NCI-H128 (cell line): ENCODE data around the gene SPIRE2.
"Not testable (repeated sequence)": the region's sequence is repeated elsewhere in the genome, so short reads cannot be mapped to it uniquely, and the experiment has no call there.

Experiments
- DNase-seq: peaks from one replicate; lab custom pipeline; 2025; ENCODE audit not compliant: unreplicated experiment; lab: John Stamatoyannopoulos, UW

Gene SPIRE2, protein sequence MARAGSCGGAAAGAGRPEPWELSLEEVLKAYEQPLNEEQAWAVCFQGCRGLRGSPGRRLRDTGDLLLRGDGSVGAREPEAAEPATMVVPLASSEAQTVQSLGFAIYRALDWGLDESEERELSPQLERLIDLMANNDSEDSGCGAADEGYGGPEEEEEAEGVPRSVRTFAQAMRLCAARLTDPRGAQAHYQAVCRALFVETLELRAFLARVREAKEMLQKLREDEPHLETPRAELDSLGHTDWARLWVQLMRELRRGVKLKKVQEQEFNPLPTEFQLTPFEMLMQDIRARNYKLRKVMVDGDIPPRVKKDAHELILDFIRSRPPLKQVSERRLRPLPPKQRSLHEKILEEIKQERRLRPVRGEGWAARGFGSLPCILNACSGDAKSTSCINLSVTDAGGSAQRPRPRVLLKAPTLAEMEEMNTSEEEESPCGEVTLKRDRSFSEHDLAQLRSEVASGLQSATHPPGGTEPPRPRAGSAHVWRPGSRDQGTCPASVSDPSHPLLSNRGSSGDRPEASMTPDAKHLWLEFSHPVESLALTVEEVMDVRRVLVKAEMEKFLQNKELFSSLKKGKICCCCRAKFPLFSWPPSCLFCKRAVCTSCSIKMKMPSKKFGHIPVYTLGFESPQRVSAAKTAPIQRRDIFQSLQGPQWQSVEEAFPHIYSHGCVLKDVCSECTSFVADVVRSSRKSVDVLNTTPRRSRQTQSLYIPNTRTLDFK

GRCh38 chr16:89828199-89828869 lies at the start of gene SPIRE2:
TSS of gene SPIRE2 (plus strand) at chr16:89828475. CDS start at chr16:89828551, 76 bp downstream.
- DNase-seq: no peak

DNA sequence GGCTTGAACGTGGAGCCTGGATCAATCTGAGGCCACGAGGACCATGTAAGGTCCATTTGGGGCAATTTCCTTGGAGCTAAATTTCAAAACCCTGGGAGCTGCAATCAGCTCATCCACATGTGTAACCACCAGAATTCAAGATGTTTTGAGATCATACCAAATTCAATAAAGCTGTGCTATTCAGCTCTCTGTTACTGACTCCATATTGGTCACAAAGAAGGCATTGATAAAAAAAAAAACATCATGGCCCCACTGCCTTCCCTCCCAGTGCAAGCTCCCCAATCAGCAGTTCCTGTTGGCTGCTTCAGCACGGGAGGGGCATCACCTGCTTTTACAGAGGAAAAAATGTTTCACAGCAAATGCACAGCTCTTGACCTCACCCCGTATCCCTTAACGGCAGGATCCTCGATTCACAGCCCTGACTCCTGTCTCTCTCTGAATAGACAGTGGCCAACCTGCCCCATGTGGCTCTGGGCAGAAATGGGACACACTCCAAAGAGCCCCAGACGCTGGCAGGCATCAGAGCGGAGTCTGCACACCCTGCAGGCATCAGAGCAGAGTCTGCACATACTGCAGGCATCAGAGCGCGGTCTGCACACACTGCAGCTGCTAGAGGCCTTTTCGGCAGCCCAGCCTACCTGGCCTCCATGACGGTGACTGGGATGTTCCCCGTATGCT lies 48.9 kb upstream of the SPIRE2 start:
- no peak for DNase-seq

DNA sequence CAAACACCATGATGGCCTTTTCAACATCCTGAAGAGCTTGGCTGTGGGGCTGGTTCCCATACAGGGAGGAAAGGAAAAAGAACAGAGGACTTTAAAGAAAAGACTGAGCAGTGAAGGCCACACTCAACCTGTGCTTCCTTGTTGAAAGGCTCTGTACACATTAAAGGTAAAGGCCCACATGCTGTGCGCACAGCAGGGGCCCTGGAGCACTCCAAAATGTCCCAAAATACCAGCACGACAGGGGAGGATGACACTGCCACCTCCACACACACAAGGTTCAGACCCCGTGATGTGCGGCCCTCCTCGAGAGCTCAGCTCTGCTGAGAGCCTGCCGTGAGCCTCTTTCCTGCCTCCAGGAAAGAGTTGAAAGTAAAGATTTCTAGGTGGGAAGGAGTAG lies 48.4 kb upstream of the SPIRE2 start:
- DNase-seq: no peak

DNA sequence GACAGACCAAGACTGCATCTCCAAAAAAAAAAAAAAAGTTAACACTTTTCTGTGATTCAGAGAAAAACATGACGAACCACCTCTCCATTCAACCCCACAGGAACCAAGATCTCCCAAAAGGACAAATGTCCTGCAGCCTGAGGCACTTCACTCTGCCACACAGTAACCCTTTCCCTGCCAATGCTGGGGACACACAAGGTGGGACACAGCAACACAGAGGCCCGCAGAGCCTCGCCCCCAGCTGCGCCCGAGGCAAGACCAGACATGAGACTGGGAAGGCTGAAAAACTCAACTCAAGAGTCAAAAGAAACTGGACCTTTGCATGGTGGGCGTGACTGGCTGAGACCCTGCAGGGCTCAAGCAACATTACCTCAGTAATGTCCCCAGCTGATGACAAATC lies 45.8 kb upstream of the SPIRE2 start:
- DNase-seq: no peak

DNA sequence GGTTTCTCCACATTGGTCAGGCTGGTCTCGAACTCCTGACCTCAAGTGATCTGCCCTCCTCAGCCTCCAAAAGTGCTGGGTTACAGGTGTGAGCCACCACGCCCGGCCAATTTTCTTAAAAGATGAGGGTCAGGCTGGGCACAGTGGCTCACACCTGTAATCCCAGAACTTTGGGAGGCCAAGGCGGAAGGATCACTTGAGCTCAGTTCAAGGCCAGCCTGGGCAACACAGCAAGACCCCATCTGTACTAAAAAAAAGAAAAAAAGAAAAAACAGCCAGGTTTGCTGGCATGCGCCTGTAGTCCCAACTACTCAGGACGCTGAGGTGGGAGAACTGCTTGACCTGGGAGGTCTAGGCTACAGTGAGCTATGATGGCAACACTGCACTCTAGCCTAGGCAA lies 44.3 kb upstream of the SPIRE2 start:
- not testable (repeated sequence) for DNase-seq

DNA sequence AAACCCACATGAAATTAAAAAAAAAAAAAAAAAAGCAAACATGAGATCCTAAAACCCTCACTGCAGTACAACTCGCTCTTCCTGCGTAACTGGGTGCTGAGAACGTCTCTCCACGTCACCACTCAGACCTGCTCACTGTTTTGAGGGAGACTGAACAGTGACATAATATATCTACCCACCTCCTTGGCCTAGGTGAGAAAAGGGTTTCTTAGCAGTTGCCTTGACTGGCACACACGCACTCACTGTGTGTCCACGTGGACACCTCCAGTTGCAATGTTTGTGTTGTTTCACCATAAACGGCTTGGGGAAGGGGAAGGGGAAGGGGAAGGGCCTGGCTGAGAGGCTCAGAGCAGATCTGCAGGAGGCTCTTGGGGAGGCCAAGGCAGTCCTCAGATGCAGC lies 43.9 kb upstream of the SPIRE2 start:
- no peak for DNase-seq

GRCh38 chr16:89785523-89786155 lies 42.6 kb upstream of the SPIRE2 start:
- DNase-seq: no peak

- no peak for DNase-seq
These were observed 41.6 kb upstream of the SPIRE2 start for GRCh38 chr16:89786474-89787364.

GRCh38 chr16:89787365-89787805 lies 40.9 kb upstream of the SPIRE2 start:
- no peak for DNase-seq

DNA sequence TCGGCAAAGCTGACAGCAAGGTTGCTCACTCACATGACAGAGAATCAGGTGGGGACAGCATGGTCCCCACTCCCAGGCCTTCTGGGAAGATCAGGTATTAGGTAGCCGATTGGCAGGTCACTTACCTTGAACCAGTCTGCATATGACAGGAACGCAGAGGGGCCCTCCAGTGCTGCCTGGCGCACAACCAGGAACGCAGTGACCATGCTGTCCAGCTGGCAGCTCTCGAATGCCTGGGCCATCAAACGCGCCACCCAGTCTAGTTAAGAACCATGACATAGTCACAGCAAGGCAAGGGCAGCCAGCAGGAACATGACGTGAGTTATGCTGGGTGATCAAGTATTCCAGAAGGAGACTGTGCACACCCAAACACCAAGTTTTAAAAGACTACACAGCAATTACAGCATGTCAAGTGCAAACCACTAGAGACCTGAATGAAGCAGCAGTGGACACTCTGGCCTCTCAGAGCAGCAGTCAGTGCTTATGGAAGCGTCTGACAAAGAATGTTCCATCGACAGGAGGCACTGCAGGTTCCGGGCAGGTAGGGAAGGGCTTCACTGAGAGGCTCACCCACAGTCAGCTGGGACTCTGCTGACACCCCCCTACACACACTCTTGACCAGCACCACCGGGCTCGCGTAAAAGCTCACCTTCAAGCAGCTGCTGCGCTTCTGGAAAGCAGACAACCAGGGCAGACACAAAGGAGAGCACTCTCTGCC lies 36.8 kb upstream of the SPIRE2 start:
- DNase-seq: no peak

DNA sequence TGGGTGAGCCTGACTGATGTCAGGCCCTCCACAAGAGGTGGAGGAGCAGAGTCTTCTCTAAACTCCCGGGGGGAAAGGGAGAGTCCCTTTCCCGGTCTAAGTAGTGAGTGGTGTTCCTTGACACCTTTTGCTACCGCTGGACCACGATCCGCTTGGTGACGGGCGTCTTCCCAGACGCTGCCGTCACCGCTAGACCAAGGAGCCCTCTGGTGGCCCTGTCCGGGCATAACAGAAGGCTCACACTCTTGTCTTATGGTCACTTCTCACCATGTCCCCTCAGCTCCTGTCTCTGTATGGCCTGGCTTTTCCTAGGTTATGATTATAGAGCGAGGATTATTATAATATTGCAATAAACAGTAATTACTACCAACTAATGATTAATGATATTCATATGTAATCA lies 35.2 kb upstream of the SPIRE2 start:
- not testable (repeated sequence) for DNase-seq

DNA sequence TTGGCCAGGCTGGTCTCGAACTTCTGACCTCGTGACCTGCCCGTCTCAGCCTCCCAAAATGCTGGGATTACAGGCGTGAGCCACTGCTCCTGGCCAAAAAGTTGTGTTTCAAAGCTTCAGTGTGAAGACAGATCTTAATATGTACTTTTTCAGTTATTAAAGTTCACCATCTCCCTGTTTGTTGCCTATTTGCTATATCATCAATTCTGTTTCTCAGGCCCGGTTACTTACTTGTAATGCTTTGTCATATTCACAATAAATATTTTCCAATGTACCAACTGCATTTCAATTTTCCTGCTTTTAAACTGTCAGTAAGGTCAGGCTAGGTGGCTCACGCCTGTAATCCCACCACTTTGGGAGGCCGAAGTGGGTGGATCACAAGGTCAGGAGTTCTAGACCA lies 34.3 kb upstream of the SPIRE2 start:
- no peak for DNase-seq

DNA sequence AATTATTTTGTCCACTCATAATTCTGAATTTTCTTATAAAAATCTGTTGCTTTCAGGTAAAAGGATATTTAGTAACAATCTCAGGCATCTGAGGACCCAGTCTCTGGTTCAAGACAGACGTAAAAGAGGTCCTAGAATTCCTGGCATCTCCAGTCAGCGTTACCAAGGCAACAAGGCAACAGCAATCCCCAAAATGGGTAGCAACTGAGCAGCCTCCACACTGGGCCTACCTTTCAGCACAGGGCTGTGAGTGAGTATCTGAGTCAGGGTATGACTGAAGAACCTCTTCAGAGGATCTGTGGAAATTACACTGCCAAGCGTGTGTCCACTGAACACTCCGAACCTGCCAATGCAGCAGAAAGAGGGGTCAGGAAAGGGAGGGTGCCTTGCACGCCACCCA lies 32.6 kb upstream of the SPIRE2 start:
- DNase-seq: no peak

- DNase-seq: no peak
These were observed 32.2 kb upstream of the SPIRE2 start for GRCh38 chr16:89796104-89796503.

DNA sequence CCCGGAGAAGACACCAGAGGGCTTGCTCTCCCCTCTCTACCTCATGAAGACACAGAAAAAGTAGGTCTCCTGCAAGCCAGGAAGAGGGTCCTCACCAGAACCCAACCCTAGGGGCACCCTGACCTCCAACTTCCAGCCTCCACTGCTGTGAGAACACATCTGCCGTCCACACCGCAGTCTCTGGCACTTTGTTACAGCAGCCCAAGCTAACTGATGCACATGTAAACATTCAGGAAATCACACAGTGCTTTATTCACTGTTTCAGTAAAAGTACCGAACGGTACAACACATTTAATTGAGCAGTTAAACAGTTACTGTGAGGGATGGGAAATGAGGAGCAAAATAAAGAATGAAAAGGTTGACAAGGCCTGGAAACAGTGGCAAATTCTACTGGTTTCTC lies 30.1 kb upstream of the SPIRE2 start:
- DNase-seq: no peak

DNA sequence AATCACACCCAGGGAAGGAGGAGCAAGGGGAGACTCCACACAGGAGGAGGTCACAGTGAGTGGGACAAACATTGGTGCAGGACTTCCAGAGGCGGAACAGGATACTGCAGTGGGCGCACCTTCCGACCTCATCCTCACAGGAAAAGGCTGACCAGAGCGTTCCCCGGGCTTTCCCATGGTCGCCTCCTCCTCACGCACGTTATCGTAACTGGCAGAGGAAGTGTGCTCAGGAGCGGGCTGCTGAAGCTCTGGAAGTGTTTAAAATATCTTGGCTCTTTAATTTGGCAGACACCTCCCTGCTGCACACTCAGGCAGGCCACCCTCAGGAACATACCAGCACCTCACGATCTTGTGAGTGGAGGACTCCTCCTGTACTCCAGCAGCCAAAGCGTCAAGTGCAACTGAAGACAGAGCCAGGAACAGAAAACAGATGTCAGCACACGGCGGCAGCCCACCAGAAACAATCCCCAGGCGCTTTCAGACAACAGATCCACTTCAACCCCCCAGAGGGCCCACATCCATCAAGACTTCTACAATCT lies 29.4 kb upstream of the SPIRE2 start:
- no peak for DNase-seq

- no peak for DNase-seq
These were observed 26.5 kb upstream of the SPIRE2 start for GRCh38 chr16:89801800-89802199.

DNA sequence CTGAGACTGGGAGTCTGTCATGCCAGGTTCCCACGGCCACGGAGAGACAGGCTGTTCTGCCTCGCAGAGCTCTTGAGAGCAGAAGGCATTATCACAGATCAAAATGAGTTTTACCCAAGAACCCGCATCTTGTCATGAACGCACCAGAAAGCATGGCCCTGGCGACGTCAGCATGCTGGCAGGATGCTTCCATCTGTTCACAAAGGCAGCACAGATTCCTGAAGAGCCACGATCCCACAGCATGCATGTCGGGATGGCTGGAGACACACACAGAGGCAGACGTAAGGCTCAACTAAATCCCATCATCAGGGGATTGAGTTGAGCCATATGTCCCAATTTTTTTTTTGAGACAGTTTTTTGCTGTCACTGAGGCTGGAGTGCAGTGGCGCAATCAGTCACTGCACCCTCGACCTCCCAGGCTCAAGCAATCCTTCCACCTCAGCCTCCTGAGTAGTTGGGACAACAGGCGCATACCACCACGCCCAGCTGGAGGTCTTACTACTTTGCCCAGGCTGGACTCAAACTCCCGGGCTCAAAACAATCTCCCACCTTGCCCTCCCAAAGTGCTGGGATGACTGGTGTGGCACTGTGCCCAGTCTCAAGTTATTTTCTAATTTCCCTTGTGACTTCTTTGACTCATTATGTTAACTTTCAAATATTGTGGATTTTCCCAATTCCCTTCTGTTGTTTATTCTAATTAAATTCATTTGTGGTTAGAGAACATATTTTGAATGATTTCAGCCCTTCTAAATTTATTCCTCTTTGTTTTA lies 23.0 kb upstream of the SPIRE2 start:
- DNase-seq: no peak
